Fibroblast of lung (primary cell): Measurements from ENCODE around the gene CFD.

Source experiments
- CTCF ChIP-seq, 2 donors: IDR thresholded peaks in 1 of 2; conservative IDR thresholded peaks in 1 of 2; 1 replicate in 1 of 2; 2 replicates in 1 of 2; pipeline ENCODE4 v1.5.1; 2011 to 2012; ENCODE audit warnings: low read length in 2 of 2, control low read depth in 1 of 2, inconsistent platforms in 1 of 2, low read depth in 1 of 2, mild to moderate bottlenecking in 1 of 2
- EZH2 ChIP-seq: IDR thresholded peaks from 2 replicates; pipeline ENCODE4 v1.5.1; 2012; ENCODE audit warnings: low read length, control low read depth, mild to moderate bottlenecking; ENCODE audit errors: missing control alignments

GRCh38 chr19:876089-876488, 16.6 kb downstream of the CFD start:
- no peak for TF ChIP-seq CTCF (conservative IDR thresholded peaks at IDR 0.05 in 1 of 2, IDR thresholded peaks at IDR 0.05 in 1 of 2; ENCODE audit: low read depth in 1 of 2, low read length in 2 of 2)
- no peak for TF ChIP-seq EZH2
